GM23248 (cell line): Measurements from ENCODE around the gene ANO5. TPM values are rescaled to one million over a fixed set of nuclear protein-coding genes. Genes with fewer than 3 reads are reported as not detected.

Experiments used
- DNase-seq: peaks from one replicate; pipeline ENCODE4 v3.0.0-alpha.2; 2015
- H2AFZ ChIP-seq: fragments of 200-600 bp; sonication (generic); 2 replicates; pipeline ENCODE4 v1.6.1; 2016; ENCODE audit warnings: antibody characterized with exemption
- H3F3A ChIP-seq: fragments of 200-600 bp; sonication (generic); 2 replicates; pipeline ENCODE4 v1.6.1; 2016; ENCODE audit warnings: mild to moderate bottlenecking, antibody characterized with exemption, mixed run types; ENCODE audit not compliant: insufficient read depth
- H3K27ac ChIP-seq: fragments of 200-600 bp; sonication (generic); 2 replicates; pipeline ENCODE4 v1.5.1; 2016; ENCODE audit warnings: mild to moderate bottlenecking
- H3K27me3 ChIP-seq: fragments of 200-600 bp; sonication (generic); replicated peaks from 2 replicates; pipeline ENCODE4 v1.6.1; 2016; ENCODE audit warnings: mild to moderate bottlenecking; ENCODE audit not compliant: insufficient read depth
- H3K36me3 ChIP-seq: fragments of 200-600 bp; sonication (generic); 2 replicates; pipeline ENCODE4 v1.6.1; 2016; ENCODE audit warnings: low read depth, mild to moderate bottlenecking
- H3K4me1 ChIP-seq: fragments of 200-600 bp; sonication (generic); 2 replicates; pipeline ENCODE4 v1.6.1; 2016; ENCODE audit warnings: mild to moderate bottlenecking; ENCODE audit not compliant: insufficient read depth
- H3K4me2 ChIP-seq: fragments of 200-600 bp; sonication (generic); one replicate; pipeline ENCODE4 v1.6.1; 2016; ENCODE audit warnings: mild to moderate bottlenecking; ENCODE audit not compliant: unreplicated experiment
- H3K4me3 ChIP-seq: fragments of 200-600 bp; sonication (generic); 2 replicates; pipeline ENCODE4 v1.5.1; 2016; ENCODE audit warnings: mild to moderate bottlenecking
- H3K79me2 ChIP-seq: fragments of 200-600 bp; sonication (generic); 2 replicates; pipeline ENCODE4 v1.6.1; 2016; ENCODE audit warnings: mild to moderate bottlenecking; ENCODE audit not compliant: insufficient read depth
- H3K9ac ChIP-seq: fragments of 200-600 bp; sonication (generic); 2 replicates; pipeline ENCODE4 v1.6.1; 2016; ENCODE audit warnings: mild to moderate bottlenecking
- H3K9me2 ChIP-seq: fragments of 200-600 bp; sonication (generic); 2 replicates; pipeline ENCODE4 v1.6.1; 2016; ENCODE audit warnings: mixed run types, mild to moderate bottlenecking, moderate library complexity; ENCODE audit not compliant: insufficient read depth
- H3K9me3 ChIP-seq: fragments of 200-600 bp; sonication (generic); one replicate; pipeline ENCODE4 v1.6.1; 2017; ENCODE audit warnings: low read depth
- H4K20me1 ChIP-seq: fragments of 200-600 bp; sonication (generic); 2 replicates; pipeline ENCODE4 v1.6.0; 2016; ENCODE audit not compliant: insufficient read depth
- EZH2 ChIP-seq: fragments of 200-600 bp; sonication (generic); IDR thresholded peaks from 2 replicates; pipeline ENCODE4 v1.6.1; 2018; ENCODE audit warnings: antibody characterized with exemption, mild to moderate bottlenecking; ENCODE audit not compliant: insufficient read depth, poor library complexity, severe bottlenecking
- EZH2phosphoT487 ChIP-seq: fragments of 200-600 bp; sonication (generic); IDR thresholded peaks from 2 replicates; pipeline ENCODE4 v1.6.1; 2018; ENCODE audit warnings: antibody characterized with exemption, moderate library complexity, mild to moderate bottlenecking, low read depth; ENCODE audit not compliant: insufficient read depth
- WGBS, 2 experiments: methylation state at CpG; one replicate each; pipeline ENCODE4 v1.1.6; 2015 to 2017; ENCODE audit warnings: low lambda C conversion rate in 2 of 2, low coverage in 1 of 2; ENCODE audit errors: missing lambda C conversion rate in 2 of 2; 5-methylcytosine and 5-hydroxymethylcytosine counted together
- in situ Hi-C: fragments of 300-500 bp; cut with MboI; formaldehyde crosslinking; loops from 2 replicates; pipeline ENCODE4 v1.15.0; 2020
- polyA plus RNA-seq: library from polyadenylated mRNA; unstranded; fragments of >200 nt; fragmentation: Nextera tagmentation; extraction: Ambion mirVana; gene quantifications from 2 replicates; pipeline ENCODE4 v1.2.1, GENCODE V29; 2016
- total RNA-seq: library from RNA; depleted of rRNA; stranded (reverse); fragments of >200 nt; shearing (Covaris generic); gene quantifications from 2 replicates; pipeline ENCODE4 v1.2.3, GENCODE V29; 2014

The ANO5 gene
- total and polyA plus RNA-seq, 2 experiments from 2014 or later = not detected

DNA sequence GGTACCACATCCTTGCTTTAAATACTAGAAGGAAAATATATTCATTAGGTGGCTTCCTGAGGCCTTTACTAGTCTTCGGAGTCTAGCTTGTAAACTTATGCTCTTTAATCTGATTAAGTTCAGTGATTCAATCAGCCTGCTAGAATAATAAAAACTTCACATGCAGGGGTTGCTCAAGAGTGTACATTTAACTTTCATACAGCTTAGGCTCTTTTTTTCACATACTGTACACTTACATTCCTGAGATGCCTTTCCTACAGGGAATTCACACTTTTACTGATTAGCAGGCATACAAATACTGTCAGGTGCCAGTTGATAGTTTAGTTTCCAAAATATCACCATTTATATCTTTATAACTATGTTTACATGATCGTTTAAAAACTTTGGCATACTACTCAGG is 3.2 kb upstream of the ANO5 start:
- no peaks in the 10 kb centered on the region for H4K20me1 ChIP-seq
- no peak overlapping the region for H3K27ac ChIP-seq
- no peaks in the 10 kb centered on the region for H3K4me1 ChIP-seq
- H3F3A ChIP-seq = no peaks in the 10 kb centered on the region
- no peak overlapping the region for H3K4me3 ChIP-seq
- H3K27me3 ChIP-seq = peaks cover 21% of the 10 kb centered on the region; the same call in 1 of the 2 replicates
- in situ Hi-C loops = no loop called here
- no peaks in the 10 kb centered on the region for H3K79me2 ChIP-seq
- WGBS, 2 experiments = 2 to 6% methylated on average over 2 of the region's 2 CpGs
- no peak overlapping the region for H2AFZ ChIP-seq
- no peaks in the 10 kb centered on the region for H3K9me3 ChIP-seq
- no peaks in the 10 kb centered on the region for H3K36me3 ChIP-seq
- H3K4me2 ChIP-seq = no peak overlapping the region
- TF ChIP-seq EZH2 (no peak), EZH2phosphoT487 (no peak)
- no peak overlapping the region for H3K9ac ChIP-seq
- H3K9me2 ChIP-seq = no peaks in the 10 kb centered on the region
- no peak for DNase-seq

- no peaks in the 10 kb centered on the region for H3K9me3 ChIP-seq
- no peak overlapping the region for H3K9ac ChIP-seq
- no peaks in the 10 kb centered on the region for H3K79me2 ChIP-seq
- H3F3A ChIP-seq = no peaks in the 10 kb centered on the region
- in situ Hi-C loops = no loop called here
- H3K9me2 ChIP-seq = no peaks in the 10 kb centered on the region
- peaks cover 28% of the 10 kb centered on the region; the same call in 1 of the 2 replicates for H3K27me3 ChIP-seq
- H3K4me3 ChIP-seq = no peak overlapping the region
- no peak overlapping the region for H2AFZ ChIP-seq
- no peak overlapping the region for H3K27ac ChIP-seq
- H3K36me3 ChIP-seq = no peaks in the 10 kb centered on the region
- H4K20me1 ChIP-seq = no peaks in the 10 kb centered on the region
- no peak for DNase-seq
- TF ChIP-seq EZH2phosphoT487 (no peak), EZH2 (no peak)
- H3K4me1 ChIP-seq = no peaks in the 10 kb centered on the region
- H3K4me2 ChIP-seq = no peak overlapping the region
- 44 to 58% methylated on average over 7 of the region's 7 CpGs for WGBS, 2 experiments
These were observed 1.9 kb upstream of the ANO5 start for GRCh38 chr11:22190827-22191463.

DNA sequence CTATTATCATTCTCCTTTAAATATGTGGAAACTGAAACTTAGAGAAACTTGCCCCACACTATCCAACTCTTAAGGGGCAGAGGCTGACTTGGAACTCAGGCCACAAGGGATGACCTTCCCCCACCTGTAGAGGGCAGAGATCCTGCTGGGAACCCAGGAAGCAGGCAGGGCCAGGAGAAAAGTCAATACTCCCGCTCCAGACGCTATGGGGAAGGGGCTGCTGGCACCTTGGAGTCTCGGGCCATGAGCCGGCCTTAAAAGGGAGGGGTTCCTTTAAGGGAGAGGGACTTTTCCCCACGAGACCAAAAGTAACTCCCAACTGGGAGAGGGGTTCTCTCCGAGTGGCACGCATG is 620 bp upstream of the ANO5 start:
- in situ Hi-C loops = no loop called here
- DNase-seq = no peak
- no peak overlapping the region for H3K4me3 ChIP-seq
- no peaks in the 10 kb centered on the region for H3K79me2 ChIP-seq
- no peak overlapping the region for H3K9ac ChIP-seq
- no peaks in the 10 kb centered on the region for H3K36me3 ChIP-seq
- no peaks in the 10 kb centered on the region for H3K4me1 ChIP-seq
- no peak overlapping the region for H3K27ac ChIP-seq
- TF ChIP-seq EZH2 (no peak), EZH2phosphoT487 (no peak)
- H3K4me2 ChIP-seq = no peak overlapping the region
- no peaks in the 10 kb centered on the region for H3F3A ChIP-seq
- H3K27me3 ChIP-seq = peaks cover 28% of the 10 kb centered on the region; the same call in 1 of the 2 replicates
- 0 out of 2 replicates have a peak overlapping the region, but pooled peaks have one; percentile 33 for H2AFZ ChIP-seq
- 16 to 19% methylated on average over 7 of the region's 7 CpGs for WGBS, 2 experiments
- no peaks in the 10 kb centered on the region for H3K9me3 ChIP-seq
- H3K9me2 ChIP-seq = no peaks in the 10 kb centered on the region
- H4K20me1 ChIP-seq = no peaks in the 10 kb centered on the region

- Histone ChIP-seq H4K20me1 (no peaks in the 10 kb centered on the region), H3K4me1 (no peaks in the 10 kb centered on the region), H3K9me3 (no peaks in the 10 kb centered on the region), H3K4me2 (no peak overlapping the region), H3K36me3 (no peaks in the 10 kb centered on the region), H3K4me3 (no peak overlapping the region), H3F3A (no peaks in the 10 kb centered on the region), H3K79me2 (no peaks in the 10 kb centered on the region), H3K9me2 (no peaks in the 10 kb centered on the region), H3K9ac (no peak overlapping the region), H2AFZ (no peak overlapping the region), H3K27me3 (peaks cover 28% of the 10 kb centered on the region; the same call in 1 of the 2 replicates), H3K27ac (no peak overlapping the region)
- 4 to 6% methylated on average over 27 to 37 of the region's 39 CpGs for WGBS, 2 experiments
- TF ChIP-seq EZH2 = no peak
- DNase-seq = peak; percentile 1
- in situ Hi-C loops = no loop called here
These were observed 615 bp downstream of the ANO5 start for GRCh38 chr11:22193348-22194051.
